H1 (cell line): ENCODE measurements around the gene TMEM151B. TPM values are rescaled to one million over a fixed set of nuclear protein-coding genes. Genes with fewer than 3 reads are reported as not detected.

Experiments used
- ASH2L ChIP-seq: fragments of 200-600, 300-600 bp; sonication (generic); IDR thresholded peaks from one replicate; pipeline ENCODE4 v1.7.1; 2017; ENCODE audit warnings: low read length
- BRCA1 ChIP-seq: IDR thresholded peaks from 2 replicates; pipeline ENCODE4 v1.6.1; 2012; ENCODE audit warnings: low read depth, low read length, improper control_type of control experiment
- CTBP2 ChIP-seq: IDR thresholded peaks from 2 replicates; pipeline ENCODE4 v1.7.0; 2011; ENCODE audit warnings: borderline replicate concordance, mild to moderate bottlenecking, moderate library complexity, mixed read lengths, low read length; ENCODE audit not compliant: insufficient read depth, insufficient read length
- CTCF ChIP-seq, 3 experiments: IDR thresholded peaks; 1 replicate in 2 of 3; 2 replicates in 1 of 3; pipeline versions ENCODE4 v1.5.1 to v1.6.1; 2011; ENCODE audit warnings: low read length in 3 of 3, mild to moderate bottlenecking in 3 of 3, inconsistent platforms in 2 of 3, low read depth in 1 of 3, moderate library complexity in 1 of 3; ENCODE audit not compliant: insufficient read depth in 1 of 3; ENCODE audit errors: control extremely low read depth in 1 of 3
- E2F6 ChIP-seq: IDR thresholded peaks from 2 replicates; pipeline ENCODE4 v1.6.1; 2012; ENCODE audit warnings: inconsistent platforms
- EGR1 ChIP-seq: IDR thresholded peaks from 2 replicates; pipeline ENCODE4 v1.6.1; 2011; ENCODE audit warnings: low read depth, low read length, borderline replicate concordance
- EZH2 ChIP-seq: fragments of 200-600 bp; sonication (generic); IDR thresholded peaks from 2 replicates; pipeline ENCODE4 v1.7.1; 2012; ENCODE audit warnings: low read depth, mild to moderate bottlenecking, moderate library complexity, low read length, inconsistent platforms; ENCODE audit not compliant: severe bottlenecking
- HDAC2 ChIP-seq, 2 experiments: fragments of 300-600 bp in 1 of 2; sonication (generic) in 1 of 2; IDR thresholded peaks; 2 replicates each; pipeline ENCODE4 v1.6.1; 2011 to 2012; ENCODE audit warnings: low read depth in 2 of 2, low read length in 2 of 2, mild to moderate bottlenecking in 2 of 2, moderate library complexity in 2 of 2, borderline replicate concordance in 1 of 2, inconsistent platforms in 1 of 2
- KDM4A ChIP-seq: IDR thresholded peaks from one replicate; pipeline ENCODE4 v1.7.1; 2012; ENCODE audit warnings: low read depth, mild to moderate bottlenecking, moderate library complexity, low read length, inconsistent platforms; ENCODE audit not compliant: severe bottlenecking
- NANOG ChIP-seq: IDR thresholded peaks from 2 replicates; pipeline ENCODE4 v1.6.1; 2011; ENCODE audit warnings: low read length, low read depth, mild to moderate bottlenecking, inconsistent platforms; ENCODE audit not compliant: insufficient read depth, poor library complexity, severe bottlenecking
- PHF8 ChIP-seq: fragments of 200-600 bp; sonication (generic); conservative IDR thresholded peaks from 2 replicates; pipeline ENCODE4 v1.7.1; 2012; ENCODE audit warnings: low read depth, mild to moderate bottlenecking, inconsistent platforms, low read length, moderate library complexity
- POLR2AphosphoS5 ChIP-seq: IDR thresholded peaks from 2 replicates; pipeline ENCODE4 v1.6.1; 2011; ENCODE audit warnings: low read depth, low read length
- POU5F1 ChIP-seq: IDR thresholded peaks from 2 replicates; pipeline ENCODE4 v1.6.1; 2011; ENCODE audit warnings: low read depth, mild to moderate bottlenecking, low read length, moderate library complexity
- RXRA ChIP-seq: IDR thresholded peaks from 2 replicates; pipeline ENCODE4 v1.6.1; 2011; ENCODE audit warnings: low read depth, mild to moderate bottlenecking, low read length, moderate library complexity; ENCODE audit not compliant: insufficient read depth
- SAP30 ChIP-seq: fragments of 300-600 bp; sonication (generic); IDR thresholded peaks from 2 replicates; pipeline ENCODE4 v1.7.1; 2012; ENCODE audit warnings: low read length, moderate library complexity, mild to moderate bottlenecking, inconsistent platforms; ENCODE audit not compliant: insufficient read depth, insufficient replicate concordance
- SP1 ChIP-seq: IDR thresholded peaks from 2 replicates; pipeline ENCODE4 v1.6.1; 2011; ENCODE audit warnings: low read depth, low read length
- TAF1 ChIP-seq: IDR thresholded peaks from 2 replicates; pipeline ENCODE4 v1.6.1; 2011; ENCODE audit warnings: mild to moderate bottlenecking, low read depth, low read length
- TBP ChIP-seq: IDR thresholded peaks from 2 replicates; pipeline ENCODE4 v1.6.1; 2011; ENCODE audit warnings: low read depth, low read length, improper control_type of control experiment
- TCF12 ChIP-seq: IDR thresholded peaks from 2 replicates; pipeline ENCODE4 v1.6.1; 2011; ENCODE audit warnings: low read depth, mild to moderate bottlenecking, low read length
- YY1 ChIP-seq: IDR thresholded peaks from 2 replicates; pipeline ENCODE4 v1.6.1; 2011; ENCODE audit warnings: low read depth, mild to moderate bottlenecking, low read length
- polyA plus RNA-seq, 7 experiments: library from polyadenylated mRNA; depleted of rRNA in 3 of 7; stranded (reverse) in 5 of 7; unstranded in 2 of 7; fragments of >200 nt in 5 of 7; fragments of 200-250 nt in 2 of 7; gene quantifications; 1 replicate in 5 of 7; 2 replicates in 1 of 7; 4 replicates in 1 of 7; pipeline versions ENCODE4 v1.2.1 to v1.2.3, GENCODE V29; 2011 to 2013; ENCODE audit warnings: missing spikeins in 2 of 7, mixed read lengths in 2 of 7
- total RNA-seq: library from RNA; stranded (reverse); fragmentation: NEBNext Ultra II Directional; extraction: Animal tissue kit (Norgen Biotek cat#: 25700); gene quantifications from 2 replicates; pipeline ENCODE4 v1.2.1, GENCODE V29; 2021

TMEM151B gene
- total and polyA plus RNA-seq, 2 of the 8 experiments (the other 6 are each of a cell fraction or from before 2014, with no cell fraction given) = 8.0 to 15.5 TPM

- TF ChIP-seq YY1 (peak; percentile 63; the same call in 1 of the 2 replicates), KDM4A (peak; percentile 52), POU5F1 (no peak), HDAC2 (IDR thresholded peaks at IDR 0.05; ENCODE audit: borderline replicate concordance in 1 of 2, low read depth in 2 of 2, low read length in 2 of 2) (peak in 1 of 2 experiments; percentile 19; a peak in 1 of 4 replicates), POLR2AphosphoS5 (peak; percentile 41), TBP (peak; percentile 93), BRCA1 (peak; percentile 75), RXRA (0 out of 2 replicates have a peak, but pooled peaks have one; percentile 4), SP1 (peak; percentile 84), CTBP2 (peak; percentile 19), EGR1 (peak; percentile 72), CTCF (IDR thresholded peaks at IDR 0.05; ENCODE audit: control extremely low read depth in 1 of 3, insufficient read depth in 1 of 3, low read depth in 1 of 3, low read length in 3 of 3) (peak; percentile 23 to 40 (median 37); a peak in 3 of 4 replicates), TAF1 (peak; percentile 84), TCF12 (peak; percentile 84; the same call in 1 of the 2 replicates), ASH2L (peak; percentile 9), EZH2 (no peak), E2F6 (peak; percentile 30), NANOG (no peak), SAP30 (peak; percentile 13), PHF8 (no peak; the same call in 1 of the 2 replicates)
These were observed 24.2 kb upstream of the TMEM151B start (continued) for GRCh38 chr6:44245912-44246662.
